ENCODE data around the gene CCS.

- TF ChIP-seq CTCF (IDR thresholded peaks at IDR 0.05) (no peak), POLR2A (IDR thresholded peaks at IDR 0.05) (no peak)
Measured at GRCh38 chr11:66589996-66590675, 2.8 kb upstream of the CCS start.

Data from body of pancreas (tissue), 4 donors.